Prostate gland (tissue), 2 donors: ENCODE data around the gene CHST11. TPM values are rescaled to one million over a fixed set of nuclear protein-coding genes. Genes with fewer than 3 reads are reported as not detected.

Source experiments
- DNase-seq: peaks from one replicate; pipeline ENCODE4 v3.0.0-alpha.2; 2019; ENCODE audit warnings: low spot score
- H3K27ac ChIP-seq, 2 donors: fragments of 200-600 bp; sonication (generic); 2 replicates each; pipeline ENCODE4 v1.5.1; 2017 to 2019
- H3K27me3 ChIP-seq: fragments of 200-600 bp; sonication (generic); replicated peaks from 2 replicates; pipeline ENCODE4 v1.5.1; 2019; ENCODE audit not compliant: insufficient read depth
- H3K36me3 ChIP-seq, 2 donors: fragments of 200-600 bp; sonication (generic); 1 replicate in 1 of 2; 2 replicates in 1 of 2; pipeline versions ENCODE4 v1.5.1 to v1.8.1; 2017 to 2019
- H3K4me1 ChIP-seq: fragments of 200-600 bp; sonication (generic); replicated peaks from 2 replicates; pipeline ENCODE4 v1.5.1; 2019
- H3K4me3 ChIP-seq, 2 donors: fragments of 200-600 bp; sonication (generic); 2 replicates each; pipeline ENCODE4 v1.5.1; 2017 to 2019
- H3K9me3 ChIP-seq: fragments of 200-600 bp; sonication (generic); 2 replicates; pipeline ENCODE4 v1.5.1; 2017
- POLR2A ChIP-seq: fragments of 450-650 bp; IDR thresholded peaks from one replicate; pipeline ENCODE4 v1.6.1; 2016; ENCODE audit warnings: antibody characterized with exemption, mild to moderate bottlenecking
- POLR2AphosphoS5 ChIP-seq: sonication (generic); formaldehyde crosslinking; IDR thresholded peaks from one replicate; pipeline ENCODE4 v1.6.1; 2017; ENCODE audit warnings: antibody characterized with exemption
- WGBS: methylation state at CpG from one replicate; pipeline ENCODE4 v1.1.5; 2018; 5-methylcytosine and 5-hydroxymethylcytosine counted together
- intact Hi-C: fragments of 100-400 bp; cut with DNase I; formaldehyde crosslinking; loops from one replicate; pipeline ENCODE4 v1.14.2; 2022
- total RNA-seq, 2 donors: library from RNA; depleted of rRNA; stranded (reverse); fragments of >200 nt; gene quantifications; one replicate each; pipeline ENCODE4 v1.1.0, GENCODE V29; 2016
- TF ChIP-seq, protein P1 (sequence below), 4 experiments: fragments of 200-600 bp in 2 of 4; fragments of 450-650 bp in 2 of 4; sonication (generic) in 2 of 4; IDR thresholded peaks; 1 replicate in 3 of 4; 2 replicates in 1 of 4; pipeline ENCODE4 v1.5.1; 2016 to 2019; ENCODE audit warnings: antibody characterized with exemption in 4 of 4, mild to moderate bottlenecking in 2 of 4, moderate library complexity in 2 of 4

Gene CHST11
- total RNA-seq, 2 donors from 2014 or later, result 10.4 to 25.4 TPM

DNA sequence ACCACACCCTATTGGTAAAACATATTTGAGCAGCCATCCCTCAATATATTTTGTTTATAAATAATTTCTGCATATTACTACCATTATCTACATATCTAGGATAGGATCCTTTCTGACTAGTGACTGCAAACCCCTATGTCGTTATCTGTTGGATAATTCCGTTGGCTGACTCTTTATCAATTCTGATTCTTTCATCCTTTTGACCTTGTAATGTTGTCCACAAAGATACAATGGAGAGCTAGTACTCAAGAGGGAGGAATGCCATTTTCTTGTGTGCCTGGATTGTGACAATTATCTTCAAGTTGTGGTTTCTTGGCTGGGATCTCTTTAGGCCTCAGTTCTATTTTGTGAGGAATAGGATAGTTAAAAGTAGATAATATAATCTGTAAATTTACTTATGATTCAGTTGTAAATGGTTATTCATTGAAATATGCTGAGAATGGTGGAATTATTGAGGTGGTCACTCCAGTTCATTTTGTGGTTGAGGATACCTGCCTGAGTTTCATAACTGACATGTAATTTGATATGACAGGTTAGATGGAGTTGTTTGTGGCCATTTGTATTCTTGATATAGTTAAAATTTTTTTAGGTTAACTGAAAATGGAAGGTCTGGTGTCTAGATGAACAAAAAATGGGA lies 10.1 kb downstream of the CHST11 start:
- Histone ChIP-seq H3K9me3 (no peaks in the 10 kb centered on the region), H3K36me3 (no peaks in the 10 kb centered on the region), H3K27me3 (no peaks in the 10 kb centered on the region), H3K4me1 (no peaks in the 10 kb centered on the region), H3K4me3 (no peak overlapping the region), H3K27ac (no peak overlapping the region)
- 77% methylated on average over 2 of the region's 2 CpGs for WGBS
- no peak for DNase-seq
- TF ChIP-seq, protein P1, sequence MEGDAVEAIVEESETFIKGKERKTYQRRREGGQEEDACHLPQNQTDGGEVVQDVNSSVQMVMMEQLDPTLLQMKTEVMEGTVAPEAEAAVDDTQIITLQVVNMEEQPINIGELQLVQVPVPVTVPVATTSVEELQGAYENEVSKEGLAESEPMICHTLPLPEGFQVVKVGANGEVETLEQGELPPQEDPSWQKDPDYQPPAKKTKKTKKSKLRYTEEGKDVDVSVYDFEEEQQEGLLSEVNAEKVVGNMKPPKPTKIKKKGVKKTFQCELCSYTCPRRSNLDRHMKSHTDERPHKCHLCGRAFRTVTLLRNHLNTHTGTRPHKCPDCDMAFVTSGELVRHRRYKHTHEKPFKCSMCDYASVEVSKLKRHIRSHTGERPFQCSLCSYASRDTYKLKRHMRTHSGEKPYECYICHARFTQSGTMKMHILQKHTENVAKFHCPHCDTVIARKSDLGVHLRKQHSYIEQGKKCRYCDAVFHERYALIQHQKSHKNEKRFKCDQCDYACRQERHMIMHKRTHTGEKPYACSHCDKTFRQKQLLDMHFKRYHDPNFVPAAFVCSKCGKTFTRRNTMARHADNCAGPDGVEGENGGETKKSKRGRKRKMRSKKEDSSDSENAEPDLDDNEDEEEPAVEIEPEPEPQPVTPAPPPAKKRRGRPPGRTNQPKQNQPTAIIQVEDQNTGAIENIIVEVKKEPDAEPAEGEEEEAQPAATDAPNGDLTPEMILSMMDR (IDR thresholded peaks at IDR 0.05), result no peak
- TF ChIP-seq POLR2A, result no peak
- no peak for TF ChIP-seq POLR2AphosphoS5
- intact Hi-C loops, result no loop called here

- no peaks in the 10 kb centered on the region for H3K36me3 ChIP-seq
- no peak for DNase-seq
- H3K4me3 ChIP-seq, result no peak overlapping the region
- 60% methylated on average over 5 of the region's 5 CpGs for WGBS
- no peaks in the 10 kb centered on the region for H3K27me3 ChIP-seq
- TF ChIP-seq, protein P1 (IDR thresholded peaks at IDR 0.05), result no peak
- TF ChIP-seq POLR2AphosphoS5 (no peak), POLR2A (no peak)
- no peak overlapping the region for H3K27ac ChIP-seq
- H3K9me3 ChIP-seq, result no peaks in the 10 kb centered on the region
- no peaks in the 10 kb centered on the region for H3K4me1 ChIP-seq
- intact Hi-C loops, result no loop called here
These were observed 10.6 kb downstream of the CHST11 start for GRCh38 chr12:104467346-104467837.

DNA sequence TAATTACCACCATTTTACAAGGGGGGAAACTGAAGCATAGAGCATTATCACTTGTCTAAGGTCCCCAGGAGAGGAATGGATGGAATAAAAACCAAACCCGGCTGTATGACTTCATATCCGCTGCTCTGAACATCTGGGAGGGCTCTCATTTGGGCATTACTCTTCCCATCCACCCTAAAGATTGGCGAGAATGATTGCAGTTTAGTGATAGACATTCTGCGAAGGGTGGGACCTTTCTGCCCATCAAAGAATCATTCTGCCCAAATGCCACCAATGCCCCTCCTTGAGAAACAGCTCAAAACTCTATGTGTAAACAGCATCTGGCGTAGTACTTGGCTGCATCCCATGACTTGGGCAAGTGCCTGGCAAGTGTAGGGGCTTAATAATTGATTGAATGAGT lies 11.6 kb downstream of the CHST11 start:
- TF ChIP-seq, protein P1 (IDR thresholded peaks at IDR 0.05), result no peak
- TF ChIP-seq POLR2A, result no peak
- TF ChIP-seq POLR2AphosphoS5, result no peak
- no peak overlapping the region for H3K27ac ChIP-seq
- no peaks in the 10 kb centered on the region for H3K4me1 ChIP-seq
- H3K9me3 ChIP-seq, result no peaks in the 10 kb centered on the region
- WGBS, result 90% methylated on average over 5 of the region's 5 CpGs
- intact Hi-C loops, result no loop called here
- H3K27me3 ChIP-seq, result no peaks in the 10 kb centered on the region
- no peaks in the 10 kb centered on the region for H3K36me3 ChIP-seq
- no peak overlapping the region for H3K4me3 ChIP-seq
- no peak for DNase-seq

DNA sequence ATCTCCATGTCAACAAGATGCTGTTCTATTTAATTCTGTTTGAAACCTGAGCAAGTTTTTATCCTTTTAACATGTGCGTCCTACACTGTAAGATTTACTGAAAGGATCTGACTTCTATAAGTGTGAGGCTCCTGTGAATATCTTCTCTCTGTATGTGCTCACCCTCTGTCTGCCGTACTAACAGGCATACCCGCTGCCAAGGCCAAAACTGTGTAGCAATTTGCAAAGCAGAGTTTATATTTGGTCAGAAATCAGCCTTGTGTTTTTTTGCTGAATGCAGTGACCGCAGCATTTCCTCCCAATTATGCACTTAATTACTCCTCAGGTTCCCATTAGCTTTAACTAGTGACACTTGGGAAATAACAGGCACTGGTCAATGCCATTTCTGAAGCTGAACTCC lies 12.3 kb downstream of the CHST11 start:
- Histone ChIP-seq H3K27me3 (no peaks in the 10 kb centered on the region), H3K9me3 (no peaks in the 10 kb centered on the region), H3K27ac (no peak overlapping the region), H3K4me1 (no peaks in the 10 kb centered on the region), H3K4me3 (no peak overlapping the region), H3K36me3 (no peaks in the 10 kb centered on the region)
- TF ChIP-seq POLR2A, result no peak
- TF ChIP-seq, protein P1 (IDR thresholded peaks at IDR 0.05), result no peak
- TF ChIP-seq POLR2AphosphoS5, result no peak
- DNase-seq, result no peak
- intact Hi-C loops, result no loop called here
- WGBS, result 94% methylated on average over 4 of the region's 4 CpGs

DNA sequence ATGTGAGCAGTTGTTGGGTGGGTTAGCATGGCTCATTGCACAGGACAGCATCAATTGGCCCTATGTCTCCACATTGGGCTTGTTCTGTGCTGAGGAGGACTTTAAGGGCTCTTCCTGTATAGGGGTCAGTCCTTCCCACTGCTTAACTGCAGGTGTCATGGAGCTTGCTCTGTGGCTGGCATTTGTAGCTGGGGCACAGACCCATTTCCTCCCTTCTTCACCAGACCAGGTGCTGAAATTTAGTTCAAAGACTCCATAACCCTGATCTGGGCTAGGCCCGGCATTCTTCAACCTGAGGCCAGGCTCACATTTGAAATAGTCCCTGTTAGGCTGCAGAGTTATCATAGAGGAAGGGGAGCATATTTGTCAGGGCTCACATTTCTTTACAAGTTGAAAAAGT lies 12.8 kb downstream of the CHST11 start:
- Histone ChIP-seq H3K27ac (no peak overlapping the region), H3K4me1 (no peaks in the 10 kb centered on the region), H3K4me3 (no peak overlapping the region), H3K36me3 (no peaks in the 10 kb centered on the region), H3K27me3 (no peaks in the 10 kb centered on the region), H3K9me3 (no peaks in the 10 kb centered on the region)
- no peak for DNase-seq
- intact Hi-C loops, result no loop called here
- TF ChIP-seq POLR2AphosphoS5 (no peak), POLR2A (no peak)
- TF ChIP-seq, protein P1 (IDR thresholded peaks at IDR 0.05), result no peak
- 100% methylated on average over 1 of the region's 1 CpG for WGBS
